GM12873 (cell line): Measurements from ENCODE around the gene TRPM4.

ENCODE experiments used
- TF ChIP-seq, protein P1 (sequence below): IDR thresholded peaks from 2 replicates; pipeline ENCODE4 v1.5.1; 2012; ENCODE audit warnings: low read depth, mild to moderate bottlenecking, moderate library complexity, low read length, control low read depth; ENCODE audit not compliant: insufficient read depth; ENCODE audit errors: missing control alignments

TRPM4 gene

DNA sequence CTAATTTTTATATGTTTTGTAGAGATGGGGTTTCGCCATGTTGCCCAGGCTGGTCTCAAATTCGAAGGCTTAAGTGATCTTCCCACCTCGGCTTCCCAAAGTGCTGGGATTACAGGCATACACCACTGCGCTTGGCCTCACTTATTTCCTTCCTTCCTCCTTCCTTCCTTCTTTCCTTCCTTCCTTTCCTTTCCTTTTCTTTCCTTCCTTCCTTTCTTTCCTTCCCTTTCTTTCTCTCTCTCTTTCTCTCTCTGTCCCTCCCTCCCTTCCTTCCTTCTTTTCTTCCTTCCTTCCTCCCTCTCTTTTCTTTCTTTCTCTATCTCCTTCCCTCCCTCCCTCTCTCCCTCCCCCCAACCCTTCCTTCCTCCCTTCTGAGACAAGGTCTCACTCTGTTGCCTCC is 36.8 kb downstream of the TRPM4 start:
- TF ChIP-seq, protein P1, sequence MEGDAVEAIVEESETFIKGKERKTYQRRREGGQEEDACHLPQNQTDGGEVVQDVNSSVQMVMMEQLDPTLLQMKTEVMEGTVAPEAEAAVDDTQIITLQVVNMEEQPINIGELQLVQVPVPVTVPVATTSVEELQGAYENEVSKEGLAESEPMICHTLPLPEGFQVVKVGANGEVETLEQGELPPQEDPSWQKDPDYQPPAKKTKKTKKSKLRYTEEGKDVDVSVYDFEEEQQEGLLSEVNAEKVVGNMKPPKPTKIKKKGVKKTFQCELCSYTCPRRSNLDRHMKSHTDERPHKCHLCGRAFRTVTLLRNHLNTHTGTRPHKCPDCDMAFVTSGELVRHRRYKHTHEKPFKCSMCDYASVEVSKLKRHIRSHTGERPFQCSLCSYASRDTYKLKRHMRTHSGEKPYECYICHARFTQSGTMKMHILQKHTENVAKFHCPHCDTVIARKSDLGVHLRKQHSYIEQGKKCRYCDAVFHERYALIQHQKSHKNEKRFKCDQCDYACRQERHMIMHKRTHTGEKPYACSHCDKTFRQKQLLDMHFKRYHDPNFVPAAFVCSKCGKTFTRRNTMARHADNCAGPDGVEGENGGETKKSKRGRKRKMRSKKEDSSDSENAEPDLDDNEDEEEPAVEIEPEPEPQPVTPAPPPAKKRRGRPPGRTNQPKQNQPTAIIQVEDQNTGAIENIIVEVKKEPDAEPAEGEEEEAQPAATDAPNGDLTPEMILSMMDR, result no peak

GRCh38 chr19:49196527-49197240 is 39.1 kb downstream of the TRPM4 start:
- TF ChIP-seq, protein P1, result no peak

DNA sequence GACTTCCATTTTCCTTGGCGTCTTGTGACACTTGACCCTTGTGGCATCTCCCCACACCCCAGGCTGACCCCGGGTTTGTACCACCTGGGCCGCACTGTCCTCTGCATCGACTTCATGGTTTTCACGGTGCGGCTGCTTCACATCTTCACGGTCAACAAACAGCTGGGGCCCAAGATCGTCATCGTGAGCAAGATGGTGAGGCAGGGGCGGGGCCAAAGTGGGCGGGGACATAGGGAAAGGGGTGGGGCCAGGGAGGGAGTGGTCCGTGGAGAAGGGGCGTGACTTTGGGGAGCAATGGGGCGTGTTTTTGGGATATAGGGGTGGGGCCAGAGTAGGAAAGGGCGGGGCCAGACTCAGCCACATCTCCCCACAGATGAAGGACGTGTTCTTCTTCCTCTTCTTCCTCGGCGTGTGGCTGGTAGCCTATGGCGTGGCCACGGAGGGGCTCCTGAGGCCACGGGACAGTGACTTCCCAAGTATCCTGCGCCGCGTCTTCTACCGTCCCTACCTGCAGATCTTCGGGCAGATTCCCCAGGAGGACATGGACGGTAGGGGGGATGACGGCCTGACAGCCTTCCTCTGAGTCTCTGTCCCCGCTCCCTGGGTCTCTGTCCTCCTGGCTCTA is 42.8 kb downstream of the TRPM4 start:
- TF ChIP-seq, protein P1, result no peak

DNA sequence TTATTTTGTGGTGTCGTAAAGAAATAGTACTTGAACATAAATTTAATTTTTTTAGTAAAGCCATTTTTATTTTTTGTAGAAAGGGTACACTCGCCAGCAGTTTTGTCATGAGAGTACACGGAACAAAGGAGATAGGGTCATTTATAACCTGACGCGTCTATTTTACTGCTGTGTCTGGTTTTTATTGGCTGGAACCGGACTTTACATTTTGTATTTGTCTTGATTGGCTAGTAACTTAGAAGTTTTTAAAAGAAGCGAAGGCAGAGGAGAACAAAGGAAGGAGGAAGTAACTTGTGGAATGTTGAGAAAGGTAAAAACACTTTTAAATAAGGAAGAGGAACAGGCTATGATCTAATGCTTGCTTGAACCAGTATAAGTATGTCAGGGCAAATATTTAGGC is 43.5 kb downstream of the TRPM4 start:
- TF ChIP-seq, protein P1, result no peak

DNA sequence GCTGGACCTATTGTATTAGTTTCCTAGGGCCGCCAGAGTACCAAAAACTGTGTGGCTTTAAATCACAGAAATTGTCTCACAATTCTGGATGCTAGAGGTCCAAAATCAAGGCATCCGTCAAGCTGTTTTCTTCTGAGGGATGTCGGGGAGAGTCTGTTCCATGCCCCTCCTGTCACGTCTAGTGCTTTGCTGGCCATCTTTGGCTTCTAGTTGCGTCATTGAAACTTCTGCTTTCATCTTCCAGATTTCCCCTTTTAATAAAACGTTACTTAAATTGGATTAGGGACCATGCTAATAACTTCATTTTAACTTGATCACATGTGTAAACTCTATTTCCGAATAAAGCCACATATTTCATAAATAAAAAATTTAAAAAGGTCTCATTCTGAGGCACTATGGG is 47.5 kb downstream of the TRPM4 start:
- TF ChIP-seq, protein P1, result no peak

DNA sequence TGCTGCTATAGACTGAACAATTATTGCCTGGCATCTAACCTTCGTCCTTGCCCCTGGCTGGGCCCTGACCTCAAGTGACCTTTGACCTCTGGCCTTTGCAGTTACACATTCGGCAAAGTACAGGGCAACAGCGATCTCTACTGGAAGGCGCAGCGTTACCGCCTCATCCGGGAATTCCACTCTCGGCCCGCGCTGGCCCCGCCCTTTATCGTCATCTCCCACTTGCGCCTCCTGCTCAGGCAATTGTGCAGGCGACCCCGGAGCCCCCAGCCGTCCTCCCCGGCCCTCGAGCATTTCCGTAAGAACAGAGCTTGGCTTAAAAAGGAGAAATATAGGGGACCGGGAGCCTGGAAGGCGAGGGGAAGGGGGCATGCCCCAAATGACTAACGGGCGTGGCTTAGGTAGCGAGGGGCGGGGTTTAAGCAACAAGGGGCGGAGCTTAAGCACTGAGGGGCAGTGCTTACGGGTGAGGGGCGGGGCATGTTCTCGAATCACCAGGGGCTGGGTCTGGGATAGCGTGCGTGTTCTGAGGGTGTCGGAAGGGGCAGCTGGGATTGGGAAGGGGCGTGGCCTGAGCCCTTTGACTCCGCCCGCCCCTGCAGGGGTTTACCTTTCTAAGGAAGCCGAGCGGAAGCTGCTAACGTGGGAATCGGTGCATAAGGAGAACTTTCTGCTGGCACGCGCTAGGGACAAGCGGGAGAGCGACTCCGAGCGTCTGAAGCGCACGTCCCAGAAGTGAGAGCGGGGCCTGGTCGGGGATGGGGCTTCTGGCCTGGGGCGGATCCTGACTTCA is 52.7 kb downstream of the TRPM4 start:
- TF ChIP-seq, protein P1, result no peak

- TF ChIP-seq, protein P1, result no peak
These were observed 53.4 kb downstream of the TRPM4 start for GRCh38 chr19:49210901-49211451.
